Nephron progenitor cell (in vitro differentiated cells): ENCODE data around the gene GRK3.

Experiments used
- DNase-seq: peaks from one replicate; pipeline ENCODE4 v3.0.0; 2021
- H3K27ac Mint-ChIP-seq: 2 replicates; pipeline ENCODE4 v1.8.0; 2021; ENCODE audit warnings: mild to moderate bottlenecking, moderate library complexity, mixed read lengths
- H3K27me3 Mint-ChIP-seq: 2 replicates; pipeline ENCODE4 v1.8.0; 2021; ENCODE audit warnings: mild to moderate bottlenecking, low read depth, mixed read lengths; ENCODE audit not compliant: poor library complexity
- H3K36me3 Mint-ChIP-seq: 2 replicates; pipeline ENCODE4 v1.8.0; 2021; ENCODE audit warnings: low read depth, mixed read lengths
- H3K4me1 Mint-ChIP-seq: 2 replicates; pipeline ENCODE4 v1.8.0; 2021; ENCODE audit warnings: mixed read lengths
- H3K4me3 Mint-ChIP-seq: 2 replicates; pipeline ENCODE4 v1.8.0; 2021; ENCODE audit warnings: mild to moderate bottlenecking, moderate library complexity, mixed read lengths
- H3K9me3 Mint-ChIP-seq: 2 replicates; pipeline ENCODE4 v1.8.0; 2021; ENCODE audit warnings: mild to moderate bottlenecking, moderate library complexity, mixed read lengths
- CTCF ChIP-seq: fragments of 200-600 bp; sonication (generic); IDR thresholded peaks from 2 replicates; pipeline ENCODE4 v1.5.0; 2021; ENCODE audit warnings: antibody characterized with exemption

Gene GRK3

GRCh38 chr22:25752615-25753214, 188.2 kb downstream of the GRK3 start:
- Mint-ChIP-seq H3K27me3 (peaks cover 25% of the 10 kb centered on the region), H3K36me3 (no peaks in the 10 kb centered on the region), H3K4me1 (no peaks in the 10 kb centered on the region), H3K4me3 (no peak overlapping the region), H3K27ac (no peak overlapping the region), H3K9me3 (peaks cover 8% of the 10 kb centered on the region)
- TF ChIP-seq CTCF = no peak
- DNase-seq = no peak

- no peaks in the 10 kb centered on the region for H3K36me3 Mint-ChIP-seq
- TF ChIP-seq CTCF = no peak
- no peak overlapping the region for H3K27ac Mint-ChIP-seq
- peaks cover 20% of the 10 kb centered on the region for H3K27me3 Mint-ChIP-seq
- H3K9me3 Mint-ChIP-seq = peaks cover 8% of the 10 kb centered on the region
- H3K4me3 Mint-ChIP-seq = no peak overlapping the region
- H3K4me1 Mint-ChIP-seq = no peaks in the 10 kb centered on the region
- DNase-seq = no peak
Observed at GRCh38 chr22:25753252-25753651, 188.8 kb downstream of the GRK3 start.

GRCh38 chr22:25754527-25755202, 190.2 kb downstream of the GRK3 start:
- DNase-seq = no peak
- Mint-ChIP-seq H3K27ac (no peak overlapping the region), H3K4me3 (no peak overlapping the region), H3K9me3 (peaks cover 8% of the 10 kb centered on the region), H3K36me3 (no peaks in the 10 kb centered on the region), H3K27me3 (peaks cover 16% of the 10 kb centered on the region), H3K4me1 (no peaks in the 10 kb centered on the region)
- TF ChIP-seq CTCF = no peak

- Mint-ChIP-seq H3K9me3 (peaks cover 8% of the 10 kb centered on the region), H3K4me3 (no peak overlapping the region), H3K27ac (no peak overlapping the region), H3K36me3 (no peaks in the 10 kb centered on the region), H3K27me3 (peaks cover 15% of the 10 kb centered on the region), H3K4me1 (no peaks in the 10 kb centered on the region)
- no peak for DNase-seq
- no peak for TF ChIP-seq CTCF
Observed at GRCh38 chr22:25757686-25758085, 193.2 kb downstream of the GRK3 start.

- no peak for TF ChIP-seq CTCF
- H3K9me3 Mint-ChIP-seq = peaks cover 7% of the 10 kb centered on the region
- H3K4me1 Mint-ChIP-seq = no peaks in the 10 kb centered on the region
- H3K4me3 Mint-ChIP-seq = no peak overlapping the region
- peaks cover 18% of the 10 kb centered on the region for H3K27me3 Mint-ChIP-seq
- H3K27ac Mint-ChIP-seq = no peak overlapping the region
- no peaks in the 10 kb centered on the region for H3K36me3 Mint-ChIP-seq
- DNase-seq = no peak
Observed at GRCh38 chr22:25758316-25758715, 193.8 kb downstream of the GRK3 start.

- H3K4me1 Mint-ChIP-seq = no peaks in the 10 kb centered on the region
- no peaks in the 10 kb centered on the region for H3K9me3 Mint-ChIP-seq
- H3K27ac Mint-ChIP-seq = no peak overlapping the region
- DNase-seq = no peak
- no peaks in the 10 kb centered on the region for H3K36me3 Mint-ChIP-seq
- no peak overlapping the region for H3K4me3 Mint-ChIP-seq
- H3K27me3 Mint-ChIP-seq = peaks cover 26% of the 10 kb centered on the region
- no peak for TF ChIP-seq CTCF
Observed at GRCh38 chr22:25759825-25760231, 195.4 kb downstream of the GRK3 start.
